ENCODE data around the gene ZNF655. TPM values are rescaled to one million over a fixed set of nuclear protein-coding genes. Genes with fewer than 3 reads are reported as not detected.

The ZNF655 gene
- total and polyA plus RNA-seq, 8 donors = 33.0 to 162 (median 74.1) TPM

DNA sequence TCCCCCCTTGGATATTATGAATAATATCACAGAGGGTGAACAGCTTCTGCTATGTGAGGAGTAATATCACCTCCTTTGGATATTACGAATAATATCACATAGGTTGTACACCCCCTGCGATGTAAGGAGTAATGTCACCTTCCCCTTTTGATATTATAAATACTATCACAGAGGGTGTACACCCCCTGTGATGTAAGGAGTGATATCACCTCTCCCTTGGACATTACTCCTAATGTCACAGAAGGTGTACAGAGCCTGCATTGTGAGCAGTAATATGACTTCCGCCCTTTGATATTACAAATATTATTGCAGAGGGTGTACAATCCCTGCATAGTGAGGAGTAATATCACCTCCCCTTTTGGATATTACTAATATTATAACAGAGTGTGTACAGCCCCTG, 30.4 kb downstream of the ZNF655 start:
- intact Hi-C loops (cut with DNase I; ENCODE audit: low total_unique reads) = no loop called here
- H3K9me3 ChIP-seq = no peaks in the 10 kb centered on the region
- no peak overlapping the region for H3K27ac ChIP-seq
- 68 to 89% (median 80%) methylated on average over 3 of the region's 3 CpGs for WGBS, 5 donors
- H3K36me3 ChIP-seq = no peaks in the 10 kb centered on the region
- no peak overlapping the region for H3K4me3 ChIP-seq
- no peaks in the 10 kb centered on the region for H3K4me1 ChIP-seq
- TF ChIP-seq POLR2A (IDR thresholded peaks at IDR 0.05) (no peak), EP300 (IDR thresholded peaks at IDR 0.05) (no peak), POLR2AphosphoS5 (IDR thresholded peaks at IDR 0.05) (no peak)
- TF ChIP-seq, protein P1, sequence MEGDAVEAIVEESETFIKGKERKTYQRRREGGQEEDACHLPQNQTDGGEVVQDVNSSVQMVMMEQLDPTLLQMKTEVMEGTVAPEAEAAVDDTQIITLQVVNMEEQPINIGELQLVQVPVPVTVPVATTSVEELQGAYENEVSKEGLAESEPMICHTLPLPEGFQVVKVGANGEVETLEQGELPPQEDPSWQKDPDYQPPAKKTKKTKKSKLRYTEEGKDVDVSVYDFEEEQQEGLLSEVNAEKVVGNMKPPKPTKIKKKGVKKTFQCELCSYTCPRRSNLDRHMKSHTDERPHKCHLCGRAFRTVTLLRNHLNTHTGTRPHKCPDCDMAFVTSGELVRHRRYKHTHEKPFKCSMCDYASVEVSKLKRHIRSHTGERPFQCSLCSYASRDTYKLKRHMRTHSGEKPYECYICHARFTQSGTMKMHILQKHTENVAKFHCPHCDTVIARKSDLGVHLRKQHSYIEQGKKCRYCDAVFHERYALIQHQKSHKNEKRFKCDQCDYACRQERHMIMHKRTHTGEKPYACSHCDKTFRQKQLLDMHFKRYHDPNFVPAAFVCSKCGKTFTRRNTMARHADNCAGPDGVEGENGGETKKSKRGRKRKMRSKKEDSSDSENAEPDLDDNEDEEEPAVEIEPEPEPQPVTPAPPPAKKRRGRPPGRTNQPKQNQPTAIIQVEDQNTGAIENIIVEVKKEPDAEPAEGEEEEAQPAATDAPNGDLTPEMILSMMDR (IDR thresholded peaks at IDR 0.05) = no peak
- no peak for DNase-seq
- no peaks in the 10 kb centered on the region for H3K27me3 ChIP-seq

DNA sequence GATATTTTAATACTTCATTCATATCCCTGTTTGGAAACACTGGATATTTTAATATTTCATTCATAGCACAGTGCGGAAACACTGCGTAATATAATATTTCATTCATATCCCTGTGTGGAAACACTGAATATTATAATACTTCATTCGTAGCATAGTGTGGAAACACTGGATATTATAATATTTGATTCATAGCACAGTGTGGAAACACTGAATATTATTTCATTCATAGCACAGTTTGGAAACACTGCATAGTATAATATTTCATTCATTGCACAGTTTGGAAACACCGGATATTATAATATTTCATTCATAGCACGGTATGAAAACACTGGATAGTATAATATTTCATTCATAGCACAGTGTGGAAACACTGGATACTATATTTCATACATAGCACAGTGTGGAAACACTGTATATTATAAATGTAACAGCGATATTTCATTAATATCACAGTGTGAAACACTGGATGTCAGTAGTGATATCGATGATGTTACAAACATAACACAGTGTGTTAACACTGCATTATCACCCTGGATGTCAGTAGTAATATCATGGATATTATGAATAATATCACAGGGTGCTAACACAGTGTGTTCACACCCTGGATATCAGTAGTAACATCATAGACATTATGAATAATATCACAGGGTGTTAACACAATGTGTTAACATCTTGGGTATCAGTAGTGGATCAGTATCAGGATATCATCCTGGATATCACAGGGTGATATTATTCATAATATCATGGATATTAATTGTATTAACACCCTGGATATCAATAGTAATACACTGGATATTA, 36.7 kb downstream of the ZNF655 start:
- intact Hi-C loops (cut with DNase I; ENCODE audit: low total_unique reads) = no loop called here
- H3K36me3 ChIP-seq = no peaks in the 10 kb centered on the region
- TF ChIP-seq, protein P1 (IDR thresholded peaks at IDR 0.05) = no peak
- TF ChIP-seq EP300 (IDR thresholded peaks at IDR 0.05) (no peak), POLR2A (IDR thresholded peaks at IDR 0.05) (no peak), POLR2AphosphoS5 (IDR thresholded peaks at IDR 0.05) (no peak)
- H3K27ac ChIP-seq = no peak overlapping the region
- H3K27me3 ChIP-seq = peaks cover 0 to 7% (median 0%) of the 10 kb centered on the region in 3 donors
- DNase-seq = no peak
- no peaks in the 10 kb centered on the region for H3K9me3 ChIP-seq
- no peaks in the 10 kb centered on the region for H3K4me1 ChIP-seq
- WGBS, 5 donors = 78 to 86% (median 82%) methylated on average over 7 of the region's 7 CpGs
- H3K4me3 ChIP-seq = no peak overlapping the region

DNA sequence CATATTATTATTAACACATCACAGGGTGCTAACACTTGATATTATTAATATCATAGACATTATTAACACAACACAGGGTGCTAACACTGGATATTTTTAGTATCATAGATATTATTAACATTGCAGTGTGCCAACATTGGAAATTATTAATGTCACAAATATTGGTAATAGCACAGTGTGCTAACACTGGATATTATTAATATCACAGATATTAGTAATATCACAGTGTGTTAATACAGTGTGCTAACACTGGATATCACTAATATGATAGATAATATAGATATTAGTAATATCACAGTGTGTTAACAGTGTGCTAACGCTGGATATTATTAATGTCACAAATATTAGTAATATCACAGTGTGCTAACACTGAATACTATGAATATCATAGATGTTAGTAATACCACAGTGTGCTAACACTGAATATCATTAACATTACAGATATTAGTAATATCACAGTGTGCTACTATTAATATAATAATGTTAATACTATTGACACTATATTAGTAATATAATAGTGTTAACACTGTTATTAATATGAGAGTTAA, 38.0 kb downstream of the ZNF655 start:
- no peak overlapping the region for H3K27ac ChIP-seq
- 67 to 91% (median 84%) methylated on average over 1 of the region's 1 CpG for WGBS, 5 donors
- no peaks in the 10 kb centered on the region for H3K4me1 ChIP-seq
- H3K9me3 ChIP-seq = no peaks in the 10 kb centered on the region
- peaks cover 0 to 7% (median 0%) of the 10 kb centered on the region in 3 donors for H3K27me3 ChIP-seq
- no peak overlapping the region for H3K4me3 ChIP-seq
- no peak for DNase-seq
- TF ChIP-seq, protein P1 (IDR thresholded peaks at IDR 0.05) = no peak
- TF ChIP-seq POLR2AphosphoS5 (IDR thresholded peaks at IDR 0.05) = no peak
- no peak for TF ChIP-seq POLR2A (IDR thresholded peaks at IDR 0.05)
- no peak for TF ChIP-seq EP300 (IDR thresholded peaks at IDR 0.05)
- intact Hi-C loops (cut with DNase I; ENCODE audit: low total_unique reads) = no loop called here
- no peaks in the 10 kb centered on the region for H3K36me3 ChIP-seq

DNA sequence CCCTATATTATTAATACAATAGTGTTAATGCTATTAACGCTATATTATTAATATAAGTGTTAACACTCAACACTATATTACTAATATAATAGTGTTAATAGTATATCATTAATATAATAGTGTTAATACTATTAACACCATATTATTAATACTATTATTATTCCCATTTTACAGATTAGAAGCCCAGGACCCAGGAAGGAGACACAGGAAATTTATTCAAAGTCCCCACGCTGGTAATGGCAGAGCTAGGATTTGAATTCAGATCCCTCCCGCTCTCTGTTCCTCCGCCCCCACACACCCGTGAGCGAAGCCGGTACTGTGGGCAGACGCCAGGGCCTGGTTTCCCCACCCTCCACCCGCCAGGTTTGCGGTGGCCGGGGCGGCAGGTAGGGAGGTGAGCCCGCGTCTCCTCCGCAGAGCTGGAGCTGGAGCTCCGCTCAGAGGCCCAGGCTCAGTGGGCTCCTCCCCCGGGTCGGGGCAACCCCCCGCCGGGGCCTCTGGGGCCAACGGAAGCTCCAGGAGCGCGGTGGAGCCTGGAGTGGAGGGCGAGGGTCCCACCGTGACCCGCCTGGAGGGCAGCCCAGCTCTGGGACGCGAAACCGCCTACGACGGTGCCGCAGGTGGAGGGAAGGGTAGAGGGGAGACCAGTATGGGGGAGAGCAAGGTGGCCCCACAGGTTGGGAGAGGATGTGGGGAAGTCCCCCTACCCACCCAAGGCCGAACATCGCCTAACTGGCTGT, 39.5 kb downstream of the ZNF655 start, which contains the start of gene TMEM225B:
Gene TMEM225B (plus strand): TSS at position 506 of the 740 bp plus-strand sequence. CDS start 6,122 bp downstream, outside the sequence.
- no peaks in the 10 kb centered on the region for H3K9me3 ChIP-seq
- TF ChIP-seq POLR2A (IDR thresholded peaks at IDR 0.05) = no peak
- intact Hi-C loops (cut with DNase I; ENCODE audit: low total_unique reads) = no loop called here
- H3K4me1 ChIP-seq = no peaks in the 10 kb centered on the region
- peaks cover 0 to 7% (median 0%) of the 10 kb centered on the region in 3 donors for H3K27me3 ChIP-seq
- 58 to 72% (median 65%) methylated on average over 23 to 34 of the region's 34 CpGs for WGBS, 5 donors
- peak in 1 of 2 donors; percentile 40 for DNase-seq
- no peak within 1 kb of the TSS for H3K27ac ChIP-seq
- no peak within 1 kb of the TSS for H3K4me3 ChIP-seq
- H3K36me3 ChIP-seq = no peaks in the 10 kb centered on the region
